ENCODE data around the gene RAB3GAP2.

RAB3GAP2 gene

GRCh38 chr1:220300442-220301121 is 28.3 kb upstream of the RAB3GAP2 start:
- Mint-ChIP-seq H3K9me3 (no peaks in the 10 kb centered on the region), H3K4me1 (no peaks in the 10 kb centered on the region), H3K27me3 (peaks cover 49% of the 10 kb centered on the region), H3K4me3 (no peak overlapping the region), H3K36me3 (ENCODE audit: insufficient read depth) (no peaks in the 10 kb centered on the region), H3K27ac (ENCODE audit: low read depth) (no peak overlapping the region)
- ATAC-seq (replicated peaks; ENCODE audit: extremely low read depth, poor library complexity, severe bottlenecking) (no peak), DNase-seq (ENCODE audit: low spot score in 2 of 2) (no peak)

DNA sequence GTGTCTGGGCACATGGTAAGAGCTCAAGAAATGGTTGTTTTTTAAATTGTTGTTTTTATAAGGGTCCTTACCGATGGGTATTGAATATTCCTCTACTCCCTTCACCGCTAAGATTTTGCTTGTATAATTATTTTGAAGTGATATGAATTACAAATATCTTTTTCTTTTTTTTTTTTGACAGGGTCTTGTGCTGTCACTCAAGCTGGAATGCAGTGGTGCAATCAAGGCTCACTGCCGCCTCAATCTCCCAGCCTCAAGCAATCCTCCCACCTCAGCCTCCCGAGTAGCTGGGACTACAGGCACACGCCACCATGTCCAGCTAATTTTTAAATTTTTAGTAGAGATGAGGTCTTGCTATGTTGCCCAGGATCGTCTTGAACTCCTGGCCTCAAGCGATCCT is 27.1 kb upstream of the RAB3GAP2 start:
- Mint-ChIP-seq H3K27me3 (peaks cover 53% of the 10 kb centered on the region), H3K4me3 (no peak overlapping the region), H3K4me1 (no peaks in the 10 kb centered on the region), H3K27ac (ENCODE audit: low read depth) (no peak overlapping the region), H3K36me3 (ENCODE audit: insufficient read depth) (no peaks in the 10 kb centered on the region), H3K9me3 (no peaks in the 10 kb centered on the region)
- ATAC-seq (replicated peaks; ENCODE audit: extremely low read depth, poor library complexity, severe bottlenecking) (no peak), DNase-seq (ENCODE audit: low spot score in 2 of 2) (no peak)

DNA sequence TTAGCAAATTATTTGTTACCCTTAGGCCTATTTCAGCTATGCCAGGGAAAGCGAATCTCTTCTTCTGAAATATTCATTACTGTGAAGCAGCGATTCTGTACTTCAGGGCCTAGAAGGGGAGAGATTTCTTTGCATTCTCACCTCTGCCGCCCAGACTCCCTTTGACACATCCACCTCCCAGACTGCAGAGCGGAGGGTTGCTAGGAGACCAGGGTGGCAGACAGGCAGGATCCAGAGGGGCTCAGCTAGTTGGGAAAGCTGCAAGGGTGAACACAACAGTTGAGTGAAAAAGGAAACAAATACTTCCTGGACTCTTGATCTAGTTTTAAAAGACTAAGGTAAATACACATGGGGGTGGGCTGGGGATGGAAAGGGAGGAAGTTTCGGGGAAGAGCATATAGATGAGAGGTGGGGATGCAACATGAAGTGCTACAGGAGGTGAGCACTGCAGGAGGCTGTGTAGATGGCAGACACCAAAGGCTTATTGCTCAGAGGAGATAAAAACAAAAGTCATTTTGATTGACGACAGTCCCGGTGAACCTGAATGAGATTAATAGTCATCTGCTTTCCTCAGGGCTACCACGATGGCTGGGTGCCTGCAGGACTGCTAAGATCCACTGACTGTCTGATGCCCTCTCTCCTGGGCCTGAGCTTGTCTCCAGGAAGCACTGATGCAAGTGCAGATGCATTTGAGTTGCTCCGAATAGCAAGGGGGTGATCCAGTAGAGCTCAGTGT is 26.4 kb upstream of the RAB3GAP2 start:
- no peaks in the 10 kb centered on the region for H3K4me1 Mint-ChIP-seq
- no peak for DNase-seq (ENCODE audit: low spot score in 2 of 2)
- H3K27ac Mint-ChIP-seq (ENCODE audit: low read depth) = no peak overlapping the region
- no peaks in the 10 kb centered on the region for H3K9me3 Mint-ChIP-seq
- no peak for ATAC-seq (replicated peaks; ENCODE audit: extremely low read depth, poor library complexity, severe bottlenecking)
- H3K4me3 Mint-ChIP-seq = no peak overlapping the region
- no peaks in the 10 kb centered on the region for H3K36me3 Mint-ChIP-seq (ENCODE audit: insufficient read depth)
- peaks cover 53% of the 10 kb centered on the region for H3K27me3 Mint-ChIP-seq

GRCh38 chr1:220296981-220297380 is 24.7 kb upstream of the RAB3GAP2 start:
- H3K9me3 Mint-ChIP-seq = no peaks in the 10 kb centered on the region
- ATAC-seq (replicated peaks; ENCODE audit: extremely low read depth, poor library complexity, severe bottlenecking) (no peak), DNase-seq (ENCODE audit: low spot score in 2 of 2) (no peak)
- H3K27ac Mint-ChIP-seq (ENCODE audit: low read depth) = no peak overlapping the region
- H3K4me3 Mint-ChIP-seq = no peak overlapping the region
- no peaks in the 10 kb centered on the region for H3K36me3 Mint-ChIP-seq (ENCODE audit: insufficient read depth)
- H3K27me3 Mint-ChIP-seq = peaks cover 57% of the 10 kb centered on the region
- H3K4me1 Mint-ChIP-seq = no peaks in the 10 kb centered on the region

DNA sequence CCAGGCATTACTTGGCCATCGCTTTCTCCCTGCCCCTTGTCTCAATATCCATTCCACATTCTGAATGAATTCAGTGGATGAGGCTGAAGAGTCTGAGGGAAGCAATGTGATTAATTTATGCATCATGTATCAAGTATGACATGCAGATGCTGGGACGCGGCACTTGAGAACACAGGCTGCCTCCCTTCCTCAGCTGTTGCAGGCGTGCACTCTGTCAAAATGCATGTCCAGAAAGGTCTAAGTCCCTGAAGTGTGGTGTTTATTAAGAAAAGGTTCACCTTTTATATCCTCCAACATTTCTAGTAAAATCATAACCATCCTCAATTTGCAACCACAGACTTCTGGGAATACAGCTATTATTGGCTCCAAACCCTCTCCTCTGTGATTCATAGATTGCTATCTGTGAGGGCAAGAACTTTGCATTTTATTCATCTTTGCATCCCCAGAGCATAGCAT is 22.6 kb upstream of the RAB3GAP2 start:
- Mint-ChIP-seq H3K27ac (ENCODE audit: low read depth) (no peak overlapping the region), H3K4me3 (no peak overlapping the region), H3K4me1 (no peaks in the 10 kb centered on the region), H3K9me3 (no peaks in the 10 kb centered on the region), H3K27me3 (peaks cover 57% of the 10 kb centered on the region), H3K36me3 (ENCODE audit: insufficient read depth) (no peaks in the 10 kb centered on the region)
- no peak for ATAC-seq (replicated peaks; ENCODE audit: extremely low read depth, poor library complexity, severe bottlenecking)
- no peak for DNase-seq (ENCODE audit: low spot score in 2 of 2)

- Mint-ChIP-seq H3K4me3 (no peak overlapping the region), H3K36me3 (ENCODE audit: insufficient read depth) (no peaks in the 10 kb centered on the region), H3K4me1 (no peaks in the 10 kb centered on the region), H3K27me3 (peaks cover 46% of the 10 kb centered on the region), H3K27ac (ENCODE audit: low read depth) (no peak overlapping the region), H3K9me3 (no peaks in the 10 kb centered on the region)
- no peak for ATAC-seq (replicated peaks; ENCODE audit: extremely low read depth, poor library complexity, severe bottlenecking)
- no peak for DNase-seq (ENCODE audit: low spot score in 2 of 2)
These were observed 19.3 kb upstream of the RAB3GAP2 start for GRCh38 chr1:220291580-220291979.

GRCh38 chr1:220290140-220290761 is 18.0 kb upstream of the RAB3GAP2 start:
- H3K4me3 Mint-ChIP-seq = no peak overlapping the region

DNA sequence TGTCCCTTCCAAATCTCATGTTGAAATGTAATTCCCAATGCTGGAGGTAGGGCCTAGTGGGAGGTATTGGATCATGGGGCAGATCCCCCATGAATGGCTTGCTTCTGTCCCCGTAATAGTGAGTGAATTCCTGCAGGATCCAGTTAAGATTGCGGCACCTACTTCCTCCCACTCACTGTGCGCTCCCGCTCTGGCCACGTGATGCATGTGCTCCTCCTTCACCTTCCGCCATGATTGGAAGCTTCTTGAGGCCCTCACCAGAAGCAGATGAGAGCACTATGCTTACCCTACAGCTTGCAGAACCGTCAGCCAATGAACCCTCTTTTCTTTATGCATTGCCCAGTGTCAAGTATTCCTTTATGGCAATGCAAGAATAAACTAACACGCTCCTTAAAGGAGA is 14.9 kb upstream of the RAB3GAP2 start:
- Mint-ChIP-seq H3K27ac (ENCODE audit: low read depth) (no peak overlapping the region), H3K9me3 (no peaks in the 10 kb centered on the region), H3K4me3 (no peak overlapping the region), H3K27me3 (peaks cover 2% of the 10 kb centered on the region), H3K4me1 (no peaks in the 10 kb centered on the region), H3K36me3 (ENCODE audit: insufficient read depth) (no peaks in the 10 kb centered on the region)
- ATAC-seq (replicated peaks; ENCODE audit: extremely low read depth, poor library complexity, severe bottlenecking) (no peak), DNase-seq (ENCODE audit: low spot score in 2 of 2) (no peak)

More at GRCh38 chr1:220290140-220290761, 18.0 kb upstream of the RAB3GAP2 start:
- DNase-seq (ENCODE audit: low spot score in 2 of 2) (no peak), ATAC-seq (replicated peaks; ENCODE audit: extremely low read depth, poor library complexity, severe bottlenecking) (no peak)
- H3K27ac Mint-ChIP-seq (ENCODE audit: low read depth) = no peak overlapping the region
- H3K4me1 Mint-ChIP-seq = no peaks in the 10 kb centered on the region
- H3K36me3 Mint-ChIP-seq (ENCODE audit: insufficient read depth) = no peaks in the 10 kb centered on the region
- H3K9me3 Mint-ChIP-seq = no peaks in the 10 kb centered on the region
- H3K27me3 Mint-ChIP-seq = peaks cover 33% of the 10 kb centered on the region

DNA sequence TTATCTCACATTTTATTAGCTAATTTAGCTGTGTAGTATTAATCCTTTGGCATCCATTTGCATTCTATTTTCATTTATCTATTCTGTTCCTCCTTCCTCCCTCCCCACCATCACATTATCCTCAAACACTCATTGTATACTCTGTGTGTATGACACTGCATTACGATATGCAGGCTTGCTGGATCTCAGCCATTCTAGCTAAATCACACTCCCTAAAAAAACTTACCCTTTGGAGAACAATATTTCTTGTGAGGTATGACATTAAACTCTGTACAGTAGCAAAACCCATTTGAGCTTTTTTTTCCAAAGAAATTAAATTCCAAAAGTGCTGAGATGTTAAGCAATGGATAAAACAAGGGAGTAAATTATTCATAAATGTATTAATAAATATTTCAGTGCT is 11.4 kb upstream of the RAB3GAP2 start:
- H3K9me3 Mint-ChIP-seq = no peaks in the 10 kb centered on the region
- H3K27ac Mint-ChIP-seq (ENCODE audit: low read depth) = no peak overlapping the region

GRCh38 chr1:220281159-220281574 is 8.9 kb upstream of the RAB3GAP2 start:
- Mint-ChIP-seq H3K36me3 (ENCODE audit: insufficient read depth) (no peaks in the 10 kb centered on the region), H3K4me3 (no peak overlapping the region), H3K27ac (ENCODE audit: low read depth) (no peak overlapping the region), H3K4me1 (no peaks in the 10 kb centered on the region), H3K9me3 (no peaks in the 10 kb centered on the region), H3K27me3 (peaks cover 8% of the 10 kb centered on the region)
- ATAC-seq (replicated peaks; ENCODE audit: extremely low read depth, poor library complexity, severe bottlenecking) (no peak), DNase-seq (ENCODE audit: low spot score in 2 of 2) (no peak)

More for the DNA sequence above, 11.4 kb upstream of the RAB3GAP2 start:
- ATAC-seq (replicated peaks; ENCODE audit: extremely low read depth, poor library complexity, severe bottlenecking) (no peak), DNase-seq (ENCODE audit: low spot score in 2 of 2) (no peak)
- H3K4me3 Mint-ChIP-seq = no peak overlapping the region
- H3K27me3 Mint-ChIP-seq = no peaks in the 10 kb centered on the region
- H3K4me1 Mint-ChIP-seq = no peaks in the 10 kb centered on the region
- no peaks in the 10 kb centered on the region for H3K36me3 Mint-ChIP-seq (ENCODE audit: insufficient read depth)

GRCh38 chr1:220280249-220280648 is 8.0 kb upstream of the RAB3GAP2 start:
- DNase-seq (ENCODE audit: low spot score in 2 of 2) = no peak
- Mint-ChIP-seq H3K9me3 (no peaks in the 10 kb centered on the region), H3K36me3 (ENCODE audit: insufficient read depth) (no peaks in the 10 kb centered on the region), H3K27ac (ENCODE audit: low read depth) (no peak overlapping the region), H3K4me3 (no peak overlapping the region), H3K27me3 (peaks cover 12% of the 10 kb centered on the region), H3K4me1 (no peaks in the 10 kb centered on the region)
- no peak for ATAC-seq (replicated peaks; ENCODE audit: extremely low read depth, poor library complexity, severe bottlenecking)

DNA sequence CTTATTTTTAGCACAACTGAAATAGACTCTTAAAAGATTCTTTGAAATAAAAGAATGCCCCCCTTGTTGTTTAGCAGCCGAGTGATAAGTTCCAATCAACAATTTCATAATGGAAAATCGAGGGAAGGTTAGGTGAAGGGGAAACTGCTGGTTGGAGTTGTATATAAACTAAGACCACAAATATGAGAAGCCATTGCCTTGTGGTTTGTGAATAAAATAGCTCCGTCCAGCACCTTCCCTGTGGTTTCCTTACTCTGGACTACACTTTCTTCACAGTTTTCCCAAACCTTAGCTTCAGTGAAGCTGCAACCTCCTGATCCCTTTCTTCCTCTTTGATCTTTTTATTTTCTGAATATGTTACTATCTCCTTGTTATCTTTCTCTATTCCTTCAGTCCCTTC is 6.7 kb upstream of the RAB3GAP2 start:
- ATAC-seq (replicated peaks; ENCODE audit: extremely low read depth, poor library complexity, severe bottlenecking) (no peak), DNase-seq (ENCODE audit: low spot score in 2 of 2) (no peak)
- no peaks in the 10 kb centered on the region for H3K9me3 Mint-ChIP-seq
- no peak overlapping the region for H3K4me3 Mint-ChIP-seq
- H3K4me1 Mint-ChIP-seq = no peaks in the 10 kb centered on the region
- no peaks in the 10 kb centered on the region for H3K36me3 Mint-ChIP-seq (ENCODE audit: insufficient read depth)
- no peak overlapping the region for H3K27ac Mint-ChIP-seq (ENCODE audit: low read depth)
- H3K27me3 Mint-ChIP-seq = peaks cover 12% of the 10 kb centered on the region

- Mint-ChIP-seq H3K27me3 (peaks cover 12% of the 10 kb centered on the region), H3K4me1 (no peaks in the 10 kb centered on the region), H3K4me3 (no peak overlapping the region), H3K9me3 (no peaks in the 10 kb centered on the region), H3K36me3 (ENCODE audit: insufficient read depth) (no peaks in the 10 kb centered on the region), H3K27ac (ENCODE audit: low read depth) (no peak overlapping the region)
- ATAC-seq (replicated peaks; ENCODE audit: extremely low read depth, poor library complexity, severe bottlenecking) (no peak), DNase-seq (ENCODE audit: low spot score in 2 of 2) (no peak)
These were observed 3.2 kb upstream of the RAB3GAP2 start for GRCh38 chr1:220275430-220275829.
